ENCODE measurements around the gene SATL1. TPM values are rescaled to one million over a fixed set of nuclear protein-coding genes. Genes with fewer than 3 reads are reported as not detected.

Gene SATL1
- total RNA-seq, 1 donor from 2014 or later: 0.36 TPM

- H3K36me3 Mint-ChIP-seq (ENCODE audit: insufficient read depth): peaks cover 1% of the 10 kb centered on the region
- TF ChIP-seq CTCF (IDR thresholded peaks at IDR 0.05; ENCODE audit: unreplicated experiment): no peak
- DNase-seq (ENCODE audit: low spot score, unreplicated experiment): no peak
- H3K9me3 Mint-ChIP-seq (ENCODE audit: low read depth): peaks cover 7% of the 10 kb centered on the region
- no peaks in the 10 kb centered on the region for H3K27me3 Mint-ChIP-seq
- no peak overlapping the region for H3K27ac Mint-ChIP-seq
- no peak overlapping the region for H3K4me3 Mint-ChIP-seq (ENCODE audit: low read depth)
- H3K4me1 Mint-ChIP-seq (ENCODE audit: low read depth): peaks cover 5% of the 10 kb centered on the region
Observed at GRCh38 chrX:85051627-85052026, 192.0 kb downstream of the SATL1 start.

Other genes starting within 250 kb of the SATL1 start
- gene APOOL, start 239.9 kb downstream of the SATL1 start, total RNA-seq: 22.3 and 24.0 TPM in 2 replicates
- gene ZNF711, start 212 bp upstream of the SATL1 start, total RNA-seq: 36.0 and 36.2 TPM in 2 replicates
- 0.36 and 0.73 TPM in 2 replicates for gene POF1B, start 135.9 kb upstream of the SATL1 start, total RNA-seq